ENCODE results near the gene ITPR1.
A peak's percentile ranks its signal among the peaks of the same experiment; 100 is the strongest.
"Not testable (repeated sequence)": the region's sequence is repeated elsewhere in the genome, so short reads cannot be mapped to it uniquely, and the experiment has no call there.

Gene ITPR1

DNA sequence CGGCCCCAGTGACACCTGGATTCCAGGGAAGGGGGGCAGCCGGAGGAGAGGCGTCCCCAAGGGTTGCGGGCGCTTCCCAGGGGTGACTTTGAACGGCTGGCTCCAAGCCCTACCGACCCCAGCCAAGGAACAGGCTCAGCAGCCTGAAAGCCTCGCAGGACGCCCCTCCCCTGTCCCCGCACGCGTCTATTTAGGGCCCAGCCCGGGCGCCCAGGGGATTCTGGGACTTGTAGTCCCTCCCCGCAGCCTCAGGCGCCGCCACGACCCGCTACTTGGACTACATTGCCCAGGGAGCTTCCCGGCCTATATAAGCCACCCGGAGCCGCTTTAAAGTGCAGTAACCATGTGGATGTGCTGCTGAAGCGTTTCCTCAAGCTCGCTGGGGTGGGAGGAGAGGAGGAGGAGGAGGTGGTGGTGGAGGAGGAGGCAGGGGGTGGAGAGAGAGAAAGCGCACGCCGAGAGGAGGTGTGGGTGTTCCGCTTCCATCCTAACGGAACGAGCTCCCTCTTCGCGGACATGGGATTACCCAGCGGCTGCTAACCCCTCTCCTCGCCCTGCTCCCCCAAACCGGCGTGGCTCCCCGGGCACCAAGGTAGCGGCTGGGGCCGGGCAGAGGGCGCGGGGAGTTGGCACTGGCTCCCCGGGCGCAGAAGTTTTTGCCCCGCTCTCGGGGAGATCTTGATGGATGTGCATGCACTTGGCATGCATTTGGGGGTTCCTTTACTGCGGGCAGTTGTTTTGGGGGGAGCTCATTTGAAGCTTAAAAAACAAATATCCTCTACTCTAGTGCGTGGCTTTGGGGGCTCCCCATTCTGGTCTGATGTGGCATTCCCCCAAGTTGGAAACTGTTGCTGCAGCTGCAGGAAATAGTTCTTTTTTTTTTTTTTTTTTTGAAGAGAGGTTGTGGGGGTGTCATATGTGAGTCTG lies at the start of gene ITPR1:
ITPR1 (plus strand) TSS at position 335 of the 927 bp plus-strand sequence. CDS start 23,144 bp downstream, outside the sequence.
- peak; percentile 99 for DNase-seq
- in situ Hi-C loops (cut with MboI; ENCODE audit: low pct_unique_long_range_greater_than_20kb, low sequenced_read_pairs), result no loop called here

DNA sequence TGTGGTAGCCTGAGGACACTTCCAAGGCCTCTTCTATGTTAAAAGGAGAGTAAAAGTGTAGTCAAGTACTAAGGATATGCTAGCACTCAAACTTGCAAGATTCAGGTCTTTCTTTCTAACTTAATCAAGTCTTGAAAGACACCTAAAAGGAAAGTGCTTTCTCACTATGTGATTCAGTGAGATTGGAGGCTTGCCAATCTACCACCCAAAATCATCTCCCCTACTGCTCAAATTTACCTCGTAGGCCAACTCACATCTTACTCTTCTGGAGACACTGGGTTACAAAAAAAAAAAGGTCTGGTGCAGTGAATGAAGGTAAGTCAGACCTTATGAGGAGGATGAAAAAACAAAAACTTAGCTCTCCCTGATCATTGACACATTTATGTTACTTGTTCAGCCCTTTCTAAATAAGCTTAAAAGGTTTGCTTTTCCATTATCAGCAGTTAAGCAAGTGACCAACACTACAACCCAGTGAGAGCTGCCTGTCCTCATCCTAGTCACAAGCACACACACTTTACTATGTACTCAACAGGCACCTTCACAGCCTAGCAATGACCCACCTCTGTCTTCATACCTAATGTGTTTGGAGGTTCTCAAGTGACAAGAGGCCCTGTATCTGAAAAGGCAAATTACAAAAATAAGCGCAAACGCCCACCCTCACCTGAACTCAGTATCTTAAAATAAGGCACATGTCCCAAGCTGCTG lies 45.7 kb upstream of the ITPR1 start:
- no peak for DNase-seq
- in situ Hi-C loops (cut with MboI; ENCODE audit: low pct_unique_long_range_greater_than_20kb, low sequenced_read_pairs), result no loop called here

DNA sequence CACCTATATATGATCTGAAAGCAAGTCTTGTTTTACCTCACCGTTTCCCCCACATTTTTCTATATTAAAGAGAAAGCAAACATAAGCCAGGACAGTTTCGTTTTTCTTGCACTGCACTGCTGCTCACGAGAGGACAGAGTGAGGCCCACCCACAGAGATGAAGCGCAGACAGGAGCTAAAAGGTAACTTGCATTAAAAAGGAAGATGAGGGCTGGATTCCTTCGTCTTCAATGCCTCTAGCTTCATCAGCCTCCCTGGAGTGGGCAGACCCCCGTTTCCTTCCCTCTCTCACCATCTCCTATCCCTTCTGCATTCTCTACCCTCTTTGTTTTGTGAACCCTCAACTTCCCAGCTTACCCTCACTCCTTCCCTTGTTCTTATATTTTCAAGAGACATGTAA lies 45.0 kb upstream of the ITPR1 start:
- in situ Hi-C loops (cut with MboI; ENCODE audit: low pct_unique_long_range_greater_than_20kb, low sequenced_read_pairs), result no loop called here
- no peak for DNase-seq

DNA sequence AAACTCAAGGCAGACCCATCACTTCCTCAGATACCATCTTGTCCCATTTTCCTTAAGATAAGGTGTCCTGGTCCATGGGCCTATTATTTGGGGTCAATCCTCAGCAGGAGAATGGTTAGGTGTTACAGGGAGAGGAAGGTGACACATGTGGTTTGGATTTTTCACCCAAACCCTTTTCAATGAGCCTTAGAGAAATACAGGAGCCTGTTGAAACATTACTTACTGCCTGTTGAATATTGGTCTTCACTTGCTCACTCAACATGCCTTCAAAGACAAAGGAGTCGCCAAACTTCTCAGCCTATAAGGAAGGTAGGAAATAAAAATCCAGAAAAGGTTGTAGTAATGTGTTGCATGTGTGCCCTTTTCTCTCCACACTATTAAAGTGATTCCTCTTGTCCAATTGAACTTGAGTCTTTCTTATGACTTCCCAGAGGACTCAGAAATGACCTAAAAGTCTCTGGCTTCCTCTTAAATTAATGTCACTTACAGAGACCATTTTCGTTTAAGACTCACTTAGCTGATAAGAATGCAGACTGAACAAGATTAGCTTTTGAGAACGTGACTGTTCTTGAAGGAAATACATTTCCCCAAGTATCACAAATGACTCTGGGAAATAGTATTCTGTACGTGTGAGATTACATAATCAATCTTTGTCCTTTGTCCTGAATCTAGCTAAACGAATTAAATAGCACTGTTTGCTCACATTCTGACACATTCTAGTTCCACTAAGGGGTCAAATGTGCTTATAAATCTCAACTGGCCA lies 43.9 kb upstream of the ITPR1 start:
- in situ Hi-C loops (cut with MboI; ENCODE audit: low pct_unique_long_range_greater_than_20kb, low sequenced_read_pairs), result no loop called here

DNA sequence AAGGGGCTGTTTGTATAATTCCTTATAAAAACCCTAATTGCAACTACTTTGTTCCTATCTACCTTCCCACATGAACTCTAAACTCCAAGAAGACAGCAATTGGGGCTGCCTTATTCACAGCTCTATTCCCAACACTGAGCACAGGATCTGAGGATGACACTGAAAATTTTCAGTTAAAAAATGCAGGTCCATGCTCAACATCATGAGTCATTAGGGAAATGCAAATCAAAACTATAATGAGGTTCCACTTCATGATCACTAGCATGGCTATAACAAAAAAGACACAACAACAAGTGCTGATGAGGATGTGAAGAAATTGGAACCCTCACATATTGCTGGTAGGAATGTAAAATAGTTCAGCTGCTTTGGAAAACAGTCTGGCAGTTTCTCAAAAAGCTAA lies 39.0 kb upstream of the ITPR1 start:
- no peak for DNase-seq
- in situ Hi-C loops (cut with MboI; ENCODE audit: low pct_unique_long_range_greater_than_20kb, low sequenced_read_pairs), result no loop called here

More for the DNA sequence above, 43.9 kb upstream of the ITPR1 start:
- DNase-seq, result no peak

DNA sequence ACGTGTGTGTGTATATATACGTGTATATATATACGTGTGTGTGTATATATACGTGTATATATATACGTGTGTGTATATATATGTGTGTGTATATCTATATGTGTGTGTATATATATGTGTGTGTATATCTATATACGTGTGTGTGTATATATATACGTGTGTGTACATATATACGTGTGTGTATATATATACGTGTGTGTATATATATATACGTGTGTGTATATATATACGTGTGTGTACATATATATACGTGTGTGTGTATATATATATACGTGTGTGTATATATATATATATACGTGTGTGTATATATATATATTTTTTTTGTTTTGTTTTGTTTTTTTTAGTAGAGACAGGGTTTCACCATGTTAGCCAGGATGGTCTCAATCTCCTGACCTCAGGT lies 36.4 kb upstream of the ITPR1 start:
- in situ Hi-C loops (cut with MboI; ENCODE audit: low pct_unique_long_range_greater_than_20kb, low sequenced_read_pairs); DNase-seq: not testable (repeated sequence)

DNA sequence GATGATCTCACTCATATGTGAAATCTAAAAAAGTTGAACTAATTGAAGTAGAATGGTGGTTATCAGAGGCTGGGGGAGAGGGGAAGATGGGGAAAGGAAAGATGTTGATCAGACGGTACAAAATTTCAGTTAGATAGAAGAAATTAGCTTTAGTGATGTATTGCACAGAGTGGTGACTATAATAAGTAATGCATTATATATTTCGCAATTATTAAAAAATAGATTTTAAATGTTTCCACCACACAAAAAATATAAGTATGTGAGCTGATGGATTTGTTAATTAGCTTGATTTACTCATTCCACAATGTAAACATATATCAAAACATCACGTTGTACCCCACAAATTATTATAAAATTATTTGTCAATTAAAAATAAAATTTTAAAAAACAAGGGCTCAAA lies 34.2 kb upstream of the ITPR1 start:
- in situ Hi-C loops (cut with MboI; ENCODE audit: low pct_unique_long_range_greater_than_20kb, low sequenced_read_pairs), result no loop called here
- no peak for DNase-seq

DNA sequence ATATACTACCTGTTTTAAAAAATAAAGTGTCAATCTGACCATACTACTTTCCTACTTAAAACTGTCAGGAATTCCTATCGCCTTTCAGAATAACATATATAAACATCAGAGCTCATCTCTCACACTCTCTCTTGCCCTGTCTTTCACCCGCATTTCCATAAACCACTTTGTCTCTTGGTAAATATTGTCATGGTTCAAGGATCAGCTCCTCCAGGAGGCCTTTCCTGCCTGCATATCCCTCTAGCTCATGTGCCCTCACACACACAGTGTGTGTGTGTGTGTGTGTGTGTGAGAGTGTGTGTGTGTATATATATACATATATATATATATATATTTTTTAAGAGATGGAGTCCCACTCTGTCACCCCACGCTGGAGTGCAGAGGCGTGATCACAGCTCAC lies 32.8 kb upstream of the ITPR1 start:
- DNase-seq, result no peak
- in situ Hi-C loops (cut with MboI; ENCODE audit: low pct_unique_long_range_greater_than_20kb, low sequenced_read_pairs), result no loop called here

DNA sequence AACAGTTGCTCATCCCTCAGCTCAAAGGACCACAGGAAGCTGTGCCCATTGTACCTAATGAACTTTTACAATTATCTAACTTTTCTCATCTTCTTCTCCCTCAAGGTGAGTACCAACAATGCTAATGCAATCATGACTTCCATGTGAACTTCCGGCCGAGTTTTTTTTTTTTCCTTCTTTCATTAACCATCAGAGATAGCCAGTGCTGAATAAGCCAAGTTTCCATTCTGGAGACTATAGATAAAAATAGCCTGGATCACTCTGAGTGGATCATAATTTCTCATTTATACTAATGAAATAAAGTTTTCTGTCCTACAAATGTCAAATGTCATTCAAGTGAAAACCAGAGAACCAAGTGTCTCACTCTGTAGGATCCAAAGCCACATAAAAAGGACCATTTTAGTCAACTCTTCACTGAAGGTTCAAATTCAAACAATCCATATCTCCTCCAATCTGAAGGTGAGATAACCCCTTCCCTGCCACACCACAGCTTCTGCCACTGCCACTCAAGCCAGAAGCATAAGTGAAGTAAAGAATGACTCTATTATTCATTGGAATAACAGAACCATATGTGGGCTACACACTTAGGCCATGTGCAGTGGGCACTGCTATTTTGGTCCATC lies 31.6 kb upstream of the ITPR1 start:
- in situ Hi-C loops (cut with MboI; ENCODE audit: low pct_unique_long_range_greater_than_20kb, low sequenced_read_pairs), result no loop called here
- DNase-seq, result no peak

DNA sequence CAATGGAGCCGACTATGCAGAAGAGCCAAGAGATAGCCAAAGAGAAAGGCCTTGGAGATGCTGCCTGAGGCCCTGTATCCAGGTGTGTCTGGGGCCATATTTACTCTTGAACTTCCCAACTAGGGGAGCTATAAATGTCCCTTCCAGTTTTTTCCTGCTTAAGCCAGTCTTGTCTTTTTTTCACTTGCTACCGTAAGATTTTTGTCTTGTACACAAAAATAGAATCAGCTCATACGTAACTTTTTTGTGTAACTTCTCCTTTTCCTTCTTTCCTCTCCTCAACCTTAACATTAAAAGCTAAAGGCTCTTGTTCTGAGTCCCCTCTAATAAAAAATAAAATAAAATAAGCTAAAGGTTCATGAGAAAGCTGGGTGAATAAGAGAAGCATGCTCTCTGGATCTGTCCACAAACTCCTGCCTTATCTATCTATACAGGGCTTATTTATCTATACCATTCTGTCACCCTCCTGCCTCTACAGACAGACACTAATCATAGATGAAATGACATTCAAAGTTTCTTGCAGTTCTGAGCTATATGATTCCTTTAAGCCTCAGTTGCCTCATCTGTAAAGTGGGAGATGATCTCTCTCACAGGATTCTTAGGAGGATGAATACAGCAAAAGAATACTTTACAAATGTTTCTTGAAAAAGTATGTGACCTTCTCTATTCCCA lies 30.6 kb upstream of the ITPR1 start:
- DNase-seq, result peak; percentile 28
- in situ Hi-C loops (cut with MboI; ENCODE audit: low pct_unique_long_range_greater_than_20kb, low sequenced_read_pairs), result no loop called here

DNA sequence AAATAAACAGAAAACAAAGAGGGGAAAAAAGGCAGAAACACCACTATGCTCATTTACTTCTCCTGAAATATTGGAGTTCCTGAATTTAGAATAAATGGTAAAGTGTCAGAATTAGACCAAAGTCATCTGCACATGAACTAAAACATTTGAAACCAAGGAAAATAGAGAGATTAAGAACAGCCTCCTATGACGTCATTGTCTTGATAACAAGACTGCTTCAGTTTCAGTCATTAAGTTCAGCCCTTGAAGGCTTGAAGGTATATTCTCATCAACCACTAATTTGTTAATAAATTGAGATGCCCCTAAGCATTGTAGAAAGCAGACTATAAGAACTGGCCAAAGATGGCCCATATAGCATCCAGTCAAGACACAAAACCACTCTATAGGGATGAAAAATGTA lies 28.6 kb upstream of the ITPR1 start:
- in situ Hi-C loops (cut with MboI; ENCODE audit: low pct_unique_long_range_greater_than_20kb, low sequenced_read_pairs), result no loop called here
- no peak for DNase-seq

DNA sequence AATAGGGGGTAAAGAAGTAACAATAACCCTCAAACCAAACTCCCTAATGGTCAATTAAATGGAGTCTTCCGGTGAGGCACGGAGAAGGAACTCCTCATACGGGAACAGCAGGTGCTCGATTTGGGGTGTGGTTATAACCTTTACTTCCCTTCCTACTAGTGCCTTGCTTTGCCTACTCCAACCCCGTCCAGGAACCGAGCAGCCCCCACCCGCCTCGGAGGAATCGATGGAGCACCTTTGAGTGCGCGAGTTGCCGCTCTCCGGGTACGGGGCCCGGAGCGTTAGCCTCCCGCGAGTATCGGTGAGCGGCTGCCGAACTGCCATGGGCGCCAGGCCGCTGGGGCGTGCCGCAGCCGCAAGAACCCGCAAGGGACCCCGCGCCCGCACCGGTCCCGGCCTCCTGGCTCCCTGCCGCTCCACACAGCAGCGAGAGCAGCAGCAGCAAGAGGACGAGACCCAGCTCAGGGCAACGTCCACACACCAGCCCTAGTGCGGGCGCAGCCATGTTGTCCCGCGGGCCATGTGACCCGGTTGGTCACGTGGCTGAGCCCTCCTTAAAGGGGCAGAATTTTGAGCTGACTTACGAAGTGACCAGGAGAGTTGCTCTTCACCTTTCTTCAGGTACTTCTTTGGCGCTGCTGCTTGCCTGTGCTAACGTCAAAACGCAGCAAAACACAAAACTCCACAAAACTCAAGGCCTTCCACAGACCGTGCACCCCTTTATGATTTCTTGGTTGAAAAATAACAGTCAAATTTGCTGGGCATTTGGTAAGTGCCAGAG lies 26.2 kb upstream of the ITPR1 start, which contains the start of gene SUMF1:
SUMF1 (minus strand) TSS at position 529 of the 781 bp plus-strand sequence; CDS start at position 505, 24 bp downstream.
- peak; percentile 79 for DNase-seq
- in situ Hi-C loops (cut with MboI; ENCODE audit: low pct_unique_long_range_greater_than_20kb, low sequenced_read_pairs), result no loop called here

DNA sequence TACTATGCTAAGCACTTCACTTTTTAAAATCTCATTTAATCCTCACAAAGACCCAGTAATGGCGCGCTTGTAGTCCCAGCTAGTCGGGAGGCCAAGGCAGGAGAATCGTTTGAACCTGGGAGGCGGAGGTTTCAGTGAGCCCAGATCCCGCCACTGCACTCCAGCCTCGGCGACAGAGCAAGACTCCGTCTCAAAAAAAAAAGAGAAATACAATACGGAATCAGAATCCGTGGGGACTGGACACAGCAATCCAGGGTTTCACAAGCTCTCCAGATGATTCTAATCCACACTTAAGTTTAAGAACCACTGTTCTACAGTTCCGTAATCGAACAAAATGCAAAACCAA lies 25.7 kb upstream of the ITPR1 start:
- no peak for DNase-seq
- in situ Hi-C loops (cut with MboI; ENCODE audit: low pct_unique_long_range_greater_than_20kb, low sequenced_read_pairs), result no loop called here

DNA sequence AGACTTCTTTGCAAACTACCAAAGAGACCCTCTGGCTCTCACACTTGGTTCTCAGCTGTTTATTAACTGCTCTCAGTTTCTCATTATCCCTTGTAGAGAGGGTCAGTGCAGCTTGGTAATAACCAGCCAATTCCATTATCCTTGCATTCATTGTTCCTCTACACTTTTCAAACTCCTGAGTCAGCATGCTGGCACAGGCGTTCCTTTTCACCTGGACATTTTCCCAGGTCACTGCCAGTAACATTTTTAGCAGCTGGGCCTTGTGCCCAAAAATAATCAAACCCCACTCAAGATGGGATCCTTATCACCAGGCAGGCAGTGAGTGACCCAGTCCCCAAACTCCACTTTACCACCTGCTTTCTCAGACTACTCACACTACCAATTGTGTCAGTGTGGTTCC lies 21.2 kb upstream of the ITPR1 start:
- no peak for DNase-seq
- in situ Hi-C loops (cut with MboI; ENCODE audit: low pct_unique_long_range_greater_than_20kb, low sequenced_read_pairs), result no loop called here

DNA sequence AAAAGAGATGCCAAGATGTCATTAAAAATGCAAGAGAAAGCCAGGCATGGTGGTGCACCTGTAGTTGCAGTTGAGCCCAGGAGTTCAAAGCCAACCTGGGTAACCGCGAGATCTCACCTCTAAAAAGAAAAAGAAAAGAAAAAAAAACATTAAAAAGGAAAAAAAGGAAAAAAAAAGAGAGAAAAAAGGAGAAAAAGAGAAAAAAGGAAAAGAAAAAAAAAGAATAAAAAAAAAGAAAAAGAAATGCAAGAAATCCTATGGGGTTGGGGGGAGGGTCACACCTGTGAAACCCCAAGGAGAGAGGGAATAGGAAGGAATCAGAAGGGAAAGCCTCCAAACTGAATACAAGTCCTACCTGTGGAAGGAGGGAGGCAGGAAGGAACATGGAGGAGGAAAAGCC lies 20.8 kb upstream of the ITPR1 start:
- in situ Hi-C loops (cut with MboI; ENCODE audit: low pct_unique_long_range_greater_than_20kb, low sequenced_read_pairs), result no loop called here

DNA sequence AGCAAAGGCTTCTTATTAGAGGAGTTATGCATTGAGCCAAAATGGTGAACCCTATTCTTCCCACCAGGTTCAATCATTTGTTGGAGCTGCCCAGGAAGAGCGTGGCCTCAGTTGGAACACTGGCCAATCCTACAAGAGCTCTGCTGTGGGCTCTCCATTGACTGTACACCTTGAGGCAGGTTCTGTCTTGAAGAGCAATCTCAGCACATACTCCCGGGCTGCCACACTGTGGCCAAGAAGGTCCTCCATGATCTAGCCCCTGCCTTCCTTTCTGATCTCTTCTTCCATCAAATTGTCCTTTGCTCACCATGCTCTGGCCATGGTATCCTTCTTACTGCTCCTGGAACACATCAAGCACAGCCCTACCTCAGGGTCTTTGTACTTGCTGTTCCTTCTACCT lies 20.4 kb upstream of the ITPR1 start:
- no peak for DNase-seq
- in situ Hi-C loops (cut with MboI; ENCODE audit: low pct_unique_long_range_greater_than_20kb, low sequenced_read_pairs), result no loop called here

More for the DNA sequence above, 20.8 kb upstream of the ITPR1 start:
- no peak for DNase-seq

DNA sequence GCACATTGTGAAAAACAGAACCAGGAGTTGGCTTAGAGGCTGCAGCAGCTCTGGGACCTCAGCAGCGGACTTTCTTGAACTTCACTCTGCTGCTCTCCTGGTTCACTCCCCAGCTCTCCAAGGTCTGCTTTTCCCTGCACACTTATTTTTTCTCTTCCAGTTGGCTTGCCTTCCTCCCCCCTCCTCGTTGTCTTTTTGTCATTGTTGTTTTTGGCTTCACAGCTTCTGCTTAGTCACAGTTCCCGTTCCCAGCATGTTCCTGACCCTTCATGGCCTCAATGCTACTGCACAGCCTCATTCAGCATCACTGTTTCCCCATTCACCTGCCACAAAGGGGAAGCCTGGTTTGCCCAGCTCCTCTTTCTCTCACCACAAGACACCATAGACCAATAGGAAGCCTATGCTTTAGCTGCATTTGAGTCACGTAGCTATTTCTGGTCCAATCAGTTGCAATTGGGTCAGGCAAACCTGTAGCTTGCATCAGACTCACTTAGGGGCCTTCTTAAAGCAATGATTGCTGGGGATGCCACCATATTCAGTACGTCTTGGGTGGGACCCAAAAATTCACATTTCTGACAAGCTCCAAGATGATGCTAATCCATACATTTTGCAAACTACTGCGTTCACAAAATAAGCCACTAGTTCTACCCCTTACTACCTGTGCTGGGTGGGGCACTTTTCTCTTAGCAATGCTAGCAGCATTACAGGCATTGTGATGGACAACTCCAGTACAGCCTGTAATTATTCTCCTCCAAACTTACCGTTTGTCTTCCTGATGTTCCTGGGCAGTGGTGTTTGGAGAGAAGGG lies 18.3 kb upstream of the ITPR1 start:
- in situ Hi-C loops (cut with MboI; ENCODE audit: low pct_unique_long_range_greater_than_20kb, low sequenced_read_pairs), result no loop called here

More for the DNA sequence above, 18.3 kb upstream of the ITPR1 start:
- peak; percentile 98 for DNase-seq
